OCI-LY7 (cell line): ENCODE data around the gene NALCN.

Source experiments
- EZH2phosphoT487 ChIP-seq: fragments of 200-600 bp; sonication (generic); IDR thresholded peaks from 2 replicates; pipeline ENCODE4 v1.6.1; 2018; ENCODE audit warnings: low read depth, borderline replicate concordance, mild to moderate bottlenecking, mixed run types, antibody characterized with exemption, low read length, moderate library complexity, mixed read lengths
- TF ChIP-seq, protein P1 (sequence below): fragments of 200-600 bp; sonication (generic); conservative IDR thresholded peaks from 2 replicates; pipeline ENCODE4 v1.5.1; 2014; ENCODE audit warnings: mild to moderate bottlenecking, antibody characterized with exemption, low read length, moderate library complexity, mixed read lengths

DNA sequence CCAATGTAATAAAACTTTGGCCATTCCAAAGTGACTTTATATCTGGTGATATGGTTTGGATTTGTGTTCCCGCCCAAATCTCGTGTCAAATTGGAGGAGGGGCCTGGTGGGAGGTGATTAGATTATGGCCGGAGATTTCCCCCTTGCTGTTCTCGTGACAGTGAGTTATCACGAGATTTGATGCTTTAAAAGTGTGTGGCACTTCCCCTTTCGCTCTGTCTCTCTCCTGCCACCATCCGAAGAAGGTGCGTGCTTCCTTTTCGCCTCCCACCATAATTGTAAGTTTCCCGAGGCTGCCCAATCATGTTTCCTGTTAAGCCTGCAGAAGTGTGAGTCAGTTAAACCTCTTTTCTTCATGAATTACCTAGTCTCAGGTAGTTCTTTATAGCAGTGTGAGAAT lies 9.3 kb upstream of the NALCN start:
- TF ChIP-seq, protein P1, sequence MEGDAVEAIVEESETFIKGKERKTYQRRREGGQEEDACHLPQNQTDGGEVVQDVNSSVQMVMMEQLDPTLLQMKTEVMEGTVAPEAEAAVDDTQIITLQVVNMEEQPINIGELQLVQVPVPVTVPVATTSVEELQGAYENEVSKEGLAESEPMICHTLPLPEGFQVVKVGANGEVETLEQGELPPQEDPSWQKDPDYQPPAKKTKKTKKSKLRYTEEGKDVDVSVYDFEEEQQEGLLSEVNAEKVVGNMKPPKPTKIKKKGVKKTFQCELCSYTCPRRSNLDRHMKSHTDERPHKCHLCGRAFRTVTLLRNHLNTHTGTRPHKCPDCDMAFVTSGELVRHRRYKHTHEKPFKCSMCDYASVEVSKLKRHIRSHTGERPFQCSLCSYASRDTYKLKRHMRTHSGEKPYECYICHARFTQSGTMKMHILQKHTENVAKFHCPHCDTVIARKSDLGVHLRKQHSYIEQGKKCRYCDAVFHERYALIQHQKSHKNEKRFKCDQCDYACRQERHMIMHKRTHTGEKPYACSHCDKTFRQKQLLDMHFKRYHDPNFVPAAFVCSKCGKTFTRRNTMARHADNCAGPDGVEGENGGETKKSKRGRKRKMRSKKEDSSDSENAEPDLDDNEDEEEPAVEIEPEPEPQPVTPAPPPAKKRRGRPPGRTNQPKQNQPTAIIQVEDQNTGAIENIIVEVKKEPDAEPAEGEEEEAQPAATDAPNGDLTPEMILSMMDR = no peak
- TF ChIP-seq EZH2phosphoT487 = no peak
